Panc1 (cell line): ENCODE results near the gene SCN2B. TPM values are rescaled to one million over a fixed set of nuclear protein-coding genes. Genes with fewer than 3 reads are reported as not detected.

Experiments used
- ATAC-seq: fragments of 200-7000 bp; cut with Tn5 transposase; 2 replicates; pipeline ENCODE4 v1.9.1; 2020; ENCODE audit warnings: mild to moderate bottlenecking, moderate library complexity
- BruUV-seq: library from RNA; stranded (reverse); fragments of 400-500 nt; replicated peaks from 2 replicates; lab custom pipeline; 2021; lab: Mats Ljungman, UMichigan
- CTCF ChIA-PET: fragments of 300-600 bp; sonication (Branson Sonifier 250); formaldehyde crosslinking; loops from one replicate; lab custom pipeline; 2022; ENCODE audit warnings: antibody characterized with exemption; lab: Charles Lee
- POLR2A ChIA-PET: fragments of 300-600 bp; sonication (Branson Sonifier 250); formaldehyde crosslinking; loops from one replicate; lab custom pipeline; 2022; ENCODE audit warnings: antibody characterized with exemption; lab: Charles Lee
- DNase-seq: peaks from one replicate; pipeline ENCODE4 v3.0.0-alpha.2; 2010; ENCODE audit warnings: low read depth, low spot score
- H3K27ac ChIP-seq: 2 replicates; pipeline ENCODE4 v1.5.1; 2011; ENCODE audit warnings: mild to moderate bottlenecking, low read length, inconsistent platforms
- H3K27me3 ChIP-seq: fragments of 200-500 bp; sonication (Bioruptor generic); 2 replicates; pipeline ENCODE4 v1.6.0; 2014; ENCODE audit warnings: low read length, inconsistent platforms; ENCODE audit not compliant: control insufficient read depth, insufficient read depth
- H3K36me3 ChIP-seq: fragments of 200-500 bp; sonication (Bioruptor generic); 2 replicates; pipeline ENCODE4 v1.5.1; 2014; ENCODE audit warnings: inconsistent platforms, mild to moderate bottlenecking, low read length, moderate library complexity; ENCODE audit not compliant: control insufficient read depth, insufficient read depth
- H3K4me1 ChIP-seq: 2 replicates; pipeline ENCODE4 v1.5.1; 2011; ENCODE audit warnings: inconsistent platforms, mild to moderate bottlenecking, low read length, moderate library complexity; ENCODE audit not compliant: control insufficient read depth, insufficient read depth
- H3K4me3 ChIP-seq, 2 experiments: 2 replicates each; pipeline ENCODE4 v1.5.1; 2011 to 2012; ENCODE audit warnings: low read depth in 2 of 2, low read length in 2 of 2, mild to moderate bottlenecking in 2 of 2, inconsistent platforms in 1 of 2, moderate library complexity in 1 of 2
- H3K9me3 ChIP-seq: fragments of 200-500 bp; sonication (Bioruptor generic); 2 replicates; pipeline ENCODE4 v1.5.1; 2014; ENCODE audit warnings: low read depth, mild to moderate bottlenecking, inconsistent platforms, low read length, moderate library complexity; ENCODE audit not compliant: control insufficient read depth, insufficient read depth
- CTCF ChIP-seq: fragments of 450-650 bp; IDR thresholded peaks from 2 replicates; pipeline ENCODE4 v1.5.1; 2017; ENCODE audit warnings: mild to moderate bottlenecking
- POLR2AphosphoS5 ChIP-seq: IDR thresholded peaks from 2 replicates; pipeline ENCODE4 v1.6.1; 2012; ENCODE audit warnings: mild to moderate bottlenecking, low read depth, low read length, moderate library complexity
- REST ChIP-seq, 2 experiments: IDR thresholded peaks; 2 replicates each; pipeline ENCODE4 v1.6.1; 2011 to 2012; ENCODE audit warnings: low read depth in 2 of 2, control low read depth in 1 of 2, low read length in 1 of 2, mild to moderate bottlenecking in 1 of 2, moderate library complexity in 1 of 2; ENCODE audit not compliant: insufficient read depth in 1 of 2
- SIN3A ChIP-seq: IDR thresholded peaks from 2 replicates; pipeline ENCODE4 v1.6.1; 2012; ENCODE audit warnings: low read depth, mild to moderate bottlenecking, low read length, moderate library complexity, borderline replicate concordance; ENCODE audit not compliant: insufficient read depth
- TCF7L2 ChIP-seq: IDR thresholded peaks from 2 replicates; pipeline ENCODE4 v1.6.1; 2011; ENCODE audit warnings: mild to moderate bottlenecking, low read depth, low read length, inconsistent platforms
- in situ Hi-C: cut with HindIII; loops from 2 replicates; pipeline ENCODE4 v1.10.0; 2016; ENCODE audit warnings: low sequenced_read_pairs, low pct_unique_long_range_greater_than_20kb
- intact Hi-C: fragments of 100-400 bp; cut with micrococcal nuclease; formaldehyde crosslinking; loops from one replicate; pipeline ENCODE4 v1.10.0; 2022; ENCODE audit not compliant: unreplicated experiment
- total RNA-seq: library from RNA; stranded (reverse); gene quantifications from one replicate; pipeline ENCODE4 v1.2.1, GENCODE V29; 2021; ENCODE audit not compliant: unreplicated experiment

The SCN2B gene
- total RNA-seq, 1 experiment from 2014 or later, result not detected

- Histone ChIP-seq H3K27me3 (no peaks in the 10 kb centered on the region), H3K4me3 (no peak overlapping the region), H3K27ac (no peak overlapping the region), H3K4me1 (peaks cover 5% of the 10 kb centered on the region; the same call in 1 of the 2 replicates), H3K36me3 (no peaks in the 10 kb centered on the region), H3K9me3 (no peaks in the 10 kb centered on the region)
- intact Hi-C loops, result no loop called here
- in situ Hi-C loops, result no loop called here
- no peak for TF ChIP-seq CTCF
- DNase-seq (no peak), ATAC-seq (peak; percentile 78)
- CTCF ChIA-PET, result interaction anchor here (0.8 to 1.4 kb wide), 3 partner anchors 9 to 32 kb away, joined by 3 to 4 read pairs (median 3); no protein-coding TSS in a partner anchor
- BruUV-seq, result no TSS peak
- POLR2A ChIA-PET, result no interaction called here
These were observed 3.9 kb upstream of the SCN2B start for GRCh38 chr11:118180300-118180703.

- ChIA-PET CTCF (interaction anchor here (0.7 to 0.8 kb wide), 2 partner anchors 13 to 382 kb away, joined by 4 to 12 read pairs; no protein-coding TSS in a partner anchor), POLR2A (no interaction called here)
- intact Hi-C loops (no loop called here), in situ Hi-C loops (no loop called here)
- no TSS peak for BruUV-seq
- Histone ChIP-seq H3K36me3 (no peaks in the 10 kb centered on the region), H3K27ac (no peak overlapping the region), H3K4me3 (no peak overlapping the region), H3K27me3 (no peaks in the 10 kb centered on the region), H3K4me1 (peaks cover 5% of the 10 kb centered on the region; the same call in 1 of the 2 replicates), H3K9me3 (no peaks in the 10 kb centered on the region)
- TF ChIP-seq SIN3A (no peak), REST (IDR thresholded peaks at IDR 0.05; ENCODE audit: insufficient read depth in 1 of 2, low read depth in 2 of 2, low read length in 1 of 2) (no peak), POLR2AphosphoS5 (no peak), TCF7L2 (no peak), CTCF (no peak)
- no peak for DNase-seq
- no peak for ATAC-seq
These were observed 317 bp upstream of the SCN2B start for GRCh38 chr11:118176778-118177134.
